ENCODE measurements around the gene PAN2. TPM values are rescaled to one million over a fixed set of nuclear protein-coding genes. Genes with fewer than 3 reads are reported as not detected.

PAN2 gene
- total RNA-seq, 1 experiment from 2014 or later, result 75.0 TPM

- Histone ChIP-seq H2AFZ (ENCODE audit: low read depth, low read length, poor library complexity, severe bottlenecking) (no peak overlapping the region), H3K9me3 (ENCODE audit: control insufficient read depth in 1 of 2, insufficient read depth in 1 of 2, low read depth in 1 of 2, low read length in 2 of 2) (no peaks in the 10 kb centered on the region), H3K4me1 (ENCODE audit: control insufficient read depth in 1 of 2, insufficient read depth in 2 of 2, low read length in 2 of 2) (peaks cover 0 to 7% of the 10 kb centered on the region in 2 experiments; a peak in 1 of 4 replicates), H3K4me3 (replicated peaks in 1 of 2; ENCODE audit: low read depth in 1 of 2, low read length in 2 of 2) (no peak overlapping the region), H3K79me2 (ENCODE audit: insufficient read depth, low read length) (no peaks in the 10 kb centered on the region), H3K9me2 (ENCODE audit: insufficient read depth) (no peaks in the 10 kb centered on the region), H4K20me1 (ENCODE audit: insufficient read depth) (no peaks in the 10 kb centered on the region), H3K36me3 (ENCODE audit: control insufficient read depth in 1 of 2, insufficient read depth in 2 of 2, low read length in 2 of 2) (no peaks in the 10 kb centered on the region), H3K27ac (ENCODE audit: low read depth, low read length) (no peak overlapping the region), H3K4me2 (ENCODE audit: low read length) (no peak overlapping the region), H3K27me3 (ENCODE audit: insufficient read depth, low read length) (no peaks in the 10 kb centered on the region), H3K9ac (ENCODE audit: low read length) (no peak overlapping the region)
- POLR2A ChIA-PET, result interaction anchor here (1.3 to 1.6 kb wide), 2 partner anchors 8 to 17 kb away, joined by 3 to 5 read pairs; no protein-coding TSS in a partner anchor
- CTCF ChIA-PET, result interaction anchor here (2.4 kb wide), 1 partner anchor 87 kb away, joined by 10 read pairs; no protein-coding TSS in a partner anchor
- intact Hi-C loops (cut with micrococcal nuclease), result loop anchor here (1.0 kb wide), 1 partner anchor 86 kb away; no protein-coding TSS in a partner anchor
- ATAC-seq (no peak), DNase-seq (ENCODE audit: low read depth, low spot score) (no peak)
- BruUV-seq (replicated peaks), result no TSS peak
- RAD21 ChIA-PET (ENCODE audit: low non-redundant PET in 1 of 2, low total read pairs in 2 of 2, uncharacterized antibody in 2 of 2, unreplicated experiment in 2 of 2), result no interaction called here
- TF ChIP-seq SP1 (IDR thresholded peaks at IDR 0.05; ENCODE audit: low read depth) (no peak), POLR2A (IDR thresholded peaks at IDR 0.05; ENCODE audit: borderline replicate concordance, extremely low read depth, insufficient read depth, insufficient read length) (no peak), EZH2 (IDR thresholded peaks at IDR 0.05) (no peak), SRF (IDR thresholded peaks at IDR 0.05; ENCODE audit: low read depth) (no peak), ZFX (IDR thresholded peaks at IDR 0.05) (no peak), EZH2phosphoT487 (IDR thresholded peaks at IDR 0.05; ENCODE audit: borderline replicate concordance) (no peak), EGR1 (IDR thresholded peaks at IDR 0.05; ENCODE audit: low read depth) (no peak), ATF3 (IDR thresholded peaks at IDR 0.05) (no peak), POLR2AphosphoS5 (IDR thresholded peaks at IDR 0.05; ENCODE audit: low read depth, low read length) (no peak), FOSL1 (IDR thresholded peaks at IDR 0.05; ENCODE audit: low read depth) (no peak), CBX3 (IDR thresholded peaks at IDR 0.05; ENCODE audit: low read depth) (no peak), SIN3A (IDR thresholded peaks at IDR 0.05; ENCODE audit: low read depth) (no peak), TCF7L2 (IDR thresholded peaks at IDR 0.05; ENCODE audit: borderline replicate concordance, extremely low read depth, insufficient read depth, insufficient read length) (no peak), CEBPB (IDR thresholded peaks at IDR 0.05; ENCODE audit: low read depth) (no peak), ZBTB33 (IDR thresholded peaks at IDR 0.05; ENCODE audit: extremely low read depth, insufficient replicate concordance, low read length) (no peak)
- TF ChIP-seq, protein P1, sequence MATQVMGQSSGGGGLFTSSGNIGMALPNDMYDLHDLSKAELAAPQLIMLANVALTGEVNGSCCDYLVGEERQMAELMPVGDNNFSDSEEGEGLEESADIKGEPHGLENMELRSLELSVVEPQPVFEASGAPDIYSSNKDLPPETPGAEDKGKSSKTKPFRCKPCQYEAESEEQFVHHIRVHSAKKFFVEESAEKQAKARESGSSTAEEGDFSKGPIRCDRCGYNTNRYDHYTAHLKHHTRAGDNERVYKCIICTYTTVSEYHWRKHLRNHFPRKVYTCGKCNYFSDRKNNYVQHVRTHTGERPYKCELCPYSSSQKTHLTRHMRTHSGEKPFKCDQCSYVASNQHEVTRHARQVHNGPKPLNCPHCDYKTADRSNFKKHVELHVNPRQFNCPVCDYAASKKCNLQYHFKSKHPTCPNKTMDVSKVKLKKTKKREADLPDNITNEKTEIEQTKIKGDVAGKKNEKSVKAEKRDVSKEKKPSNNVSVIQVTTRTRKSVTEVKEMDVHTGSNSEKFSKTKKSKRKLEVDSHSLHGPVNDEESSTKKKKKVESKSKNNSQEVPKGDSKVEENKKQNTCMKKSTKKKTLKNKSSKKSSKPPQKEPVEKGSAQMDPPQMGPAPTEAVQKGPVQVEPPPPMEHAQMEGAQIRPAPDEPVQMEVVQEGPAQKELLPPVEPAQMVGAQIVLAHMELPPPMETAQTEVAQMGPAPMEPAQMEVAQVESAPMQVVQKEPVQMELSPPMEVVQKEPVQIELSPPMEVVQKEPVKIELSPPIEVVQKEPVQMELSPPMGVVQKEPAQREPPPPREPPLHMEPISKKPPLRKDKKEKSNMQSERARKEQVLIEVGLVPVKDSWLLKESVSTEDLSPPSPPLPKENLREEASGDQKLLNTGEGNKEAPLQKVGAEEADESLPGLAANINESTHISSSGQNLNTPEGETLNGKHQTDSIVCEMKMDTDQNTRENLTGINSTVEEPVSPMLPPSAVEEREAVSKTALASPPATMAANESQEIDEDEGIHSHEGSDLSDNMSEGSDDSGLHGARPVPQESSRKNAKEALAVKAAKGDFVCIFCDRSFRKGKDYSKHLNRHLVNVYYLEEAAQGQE (IDR thresholded peaks at IDR 0.05; ENCODE audit: low read depth), result no peak
- TF ChIP-seq, protein P2, sequence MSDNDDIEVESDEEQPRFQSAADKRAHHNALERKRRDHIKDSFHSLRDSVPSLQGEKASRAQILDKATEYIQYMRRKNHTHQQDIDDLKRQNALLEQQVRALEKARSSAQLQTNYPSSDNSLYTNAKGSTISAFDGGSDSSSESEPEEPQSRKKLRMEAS (IDR thresholded peaks at IDR 0.05), result no peak
Observed at GRCh38 chr12:56377989-56378316, 44.2 kb upstream of the PAN2 start.
